H9 (cell line): ENCODE measurements around the gene TLK2. TPM values are rescaled to one million over a fixed set of nuclear protein-coding genes. Genes with fewer than 3 reads are reported as not detected.
"Not testable (repeated sequence)": the region's sequence is repeated elsewhere in the genome, so short reads cannot be mapped to it uniquely, and the experiment has no call there.

Experiments used
- DNase-seq: peaks from one replicate; pipeline ENCODE4 v3.0.0-alpha.2; 2017
- H2AFZ ChIP-seq: one replicate; pipeline ENCODE4 v1.6.1; 2013; ENCODE audit warnings: mild to moderate bottlenecking, low read length, control low read depth, moderate library complexity
- H2AK5ac ChIP-seq: 2 replicates; pipeline ENCODE4 v1.6.1; 2013; ENCODE audit warnings: low read length, control low read depth, mixed read lengths; ENCODE audit not compliant: insufficient read length
- H2BK120ac ChIP-seq: one replicate; pipeline ENCODE4 v1.6.1; 2013; ENCODE audit warnings: low read depth, mild to moderate bottlenecking, low read length, control low read depth, inconsistent platforms; ENCODE audit not compliant: poor library complexity, severe bottlenecking
- H2BK12ac ChIP-seq: 2 replicates; pipeline ENCODE4 v1.6.1; 2013; ENCODE audit warnings: low read length, control low read depth, mixed read lengths, low read depth; ENCODE audit not compliant: insufficient read length
- H2BK15ac ChIP-seq: 2 replicates; pipeline ENCODE4 v1.6.1; 2013; ENCODE audit warnings: low read depth, low read length, control low read depth
- H2BK20ac ChIP-seq: one replicate; pipeline ENCODE4 v1.6.1; 2013; ENCODE audit warnings: low read depth, mild to moderate bottlenecking, low read length, control low read depth, inconsistent platforms; ENCODE audit not compliant: poor library complexity, severe bottlenecking
- H2BK5ac ChIP-seq: 2 replicates; pipeline ENCODE4 v1.6.1; 2013; ENCODE audit warnings: low read length, control low read depth, mixed read lengths; ENCODE audit not compliant: insufficient read length
- H3K14ac ChIP-seq: 2 replicates; pipeline ENCODE4 v1.6.1; 2013; ENCODE audit warnings: low read length, control low read depth; ENCODE audit not compliant: insufficient read depth
- H3K18ac ChIP-seq: 2 replicates; pipeline ENCODE4 v1.6.1; 2013; ENCODE audit warnings: low read depth, mild to moderate bottlenecking, mixed read lengths, low read length, control low read depth; ENCODE audit not compliant: insufficient read length
- H3K23ac ChIP-seq: 2 replicates; pipeline ENCODE4 v1.6.1; 2013; ENCODE audit warnings: low read length, control low read depth, mixed read lengths, low read depth; ENCODE audit not compliant: insufficient read length
- H3K23me2 ChIP-seq: 2 replicates; pipeline ENCODE4 v1.6.1; 2013; ENCODE audit warnings: low read depth, mild to moderate bottlenecking, mixed read lengths, low read length, control low read depth; ENCODE audit not compliant: insufficient read length, poor library complexity, severe bottlenecking
- H3K27ac ChIP-seq: 2 replicates; pipeline ENCODE4 v1.5.1; 2013; ENCODE audit warnings: low read length, control low read depth, mixed read lengths, low read depth; ENCODE audit not compliant: insufficient read length
- H3K27me3 ChIP-seq: 2 replicates; pipeline ENCODE4 v1.6.1; 2013; ENCODE audit warnings: low read length, control low read depth, inconsistent platforms; ENCODE audit not compliant: insufficient read depth
- H3K4ac ChIP-seq: 2 replicates; pipeline ENCODE4 v1.6.1; 2013; ENCODE audit warnings: low read depth, mild to moderate bottlenecking, control low read depth, inconsistent platforms, low read length, moderate library complexity
- H3K4me1 ChIP-seq: 2 replicates; pipeline ENCODE4 v1.6.1; 2013; ENCODE audit warnings: low read length, control low read depth, inconsistent platforms; ENCODE audit not compliant: insufficient read depth
- H3K4me2 ChIP-seq: 2 replicates; pipeline ENCODE4 v1.6.1; 2013; ENCODE audit warnings: low read length, control low read depth, mixed read lengths; ENCODE audit not compliant: insufficient read length, insufficient read depth
- H3K56ac ChIP-seq: 2 replicates; pipeline ENCODE4 v1.6.1; 2013; ENCODE audit warnings: low read depth, mild to moderate bottlenecking, mixed read lengths, low read length, control low read depth; ENCODE audit not compliant: insufficient read length
- H3K79me1 ChIP-seq: 2 replicates; pipeline ENCODE4 v1.6.1; 2013; ENCODE audit warnings: low read depth, mild to moderate bottlenecking, moderate library complexity, low read length, control low read depth, inconsistent platforms; ENCODE audit not compliant: insufficient read depth, poor library complexity, severe bottlenecking
- H3K79me2 ChIP-seq: 2 replicates; pipeline ENCODE4 v1.6.1; 2013; ENCODE audit warnings: low read length, control low read depth, inconsistent platforms; ENCODE audit not compliant: insufficient read depth
- H3K9ac ChIP-seq: 2 replicates; pipeline ENCODE4 v1.6.1; 2013; ENCODE audit warnings: low read length, control low read depth, mixed read lengths; ENCODE audit not compliant: insufficient read length; ENCODE audit errors: extremely low read depth
- H3K9me3 ChIP-seq: one replicate; pipeline ENCODE4 v1.6.1; 2013; ENCODE audit warnings: low read depth, low read length, inconsistent platforms; ENCODE audit not compliant: control insufficient read depth
- H3T11ph ChIP-seq: one replicate; pipeline ENCODE4 v1.6.1; 2013; ENCODE audit warnings: mild to moderate bottlenecking, low read length, control low read depth, inconsistent platforms
- H4K20me1 ChIP-seq: one replicate; pipeline ENCODE4 v1.6.1; 2013; ENCODE audit not compliant: control insufficient read depth, insufficient read length, insufficient read depth
- H4K5ac ChIP-seq: 2 replicates; pipeline ENCODE4 v1.6.1; 2013; ENCODE audit warnings: low read depth, mild to moderate bottlenecking, mixed read lengths, low read length, control low read depth; ENCODE audit not compliant: insufficient read length
- H4K8ac ChIP-seq: replicated peaks from 2 replicates; pipeline ENCODE4 v1.6.1; 2013; ENCODE audit warnings: low read length, control low read depth, mixed read lengths, low read depth; ENCODE audit not compliant: insufficient read length
- H4K91ac ChIP-seq: 2 replicates; pipeline ENCODE4 v1.6.1; 2013; ENCODE audit warnings: low read depth, mild to moderate bottlenecking, moderate library complexity, mixed read lengths, low read length, control low read depth; ENCODE audit not compliant: insufficient read length
- H3K27ac Mint-ChIP-seq, 3 experiments: 2 replicates in 2 of 3; 3 replicates in 1 of 3; pipeline ENCODE4 v1.8.0; 2020 to 2021; ENCODE audit warnings: mixed read lengths in 3 of 3, mild to moderate bottlenecking in 1 of 3, moderate library complexity in 1 of 3
- H3K27me3 Mint-ChIP-seq: 2 replicates; pipeline ENCODE4 v1.8.0; 2021; ENCODE audit warnings: low read depth, mild to moderate bottlenecking, moderate library complexity, mixed read lengths
- H3K36me3 Mint-ChIP-seq, 3 experiments: 2 replicates in 2 of 3; 3 replicates in 1 of 3; pipeline ENCODE4 v1.8.0; 2020 to 2021; ENCODE audit warnings: low read depth in 3 of 3, mixed read lengths in 3 of 3; ENCODE audit not compliant: insufficient read depth in 1 of 3
- H3K4me1 Mint-ChIP-seq, 2 experiments: 2 replicates each; pipeline ENCODE4 v1.8.0; 2020; ENCODE audit warnings: mixed read lengths in 2 of 2
- H3K4me3 Mint-ChIP-seq, 2 experiments: 2 replicates in 1 of 2; 3 replicates in 1 of 2; pipeline ENCODE4 v1.8.0; 2020 to 2021; ENCODE audit warnings: mild to moderate bottlenecking in 2 of 2, mixed read lengths in 2 of 2, moderate library complexity in 1 of 2
- H3K9me3 Mint-ChIP-seq, 2 experiments: 2 replicates in 1 of 2; 3 replicates in 1 of 2; pipeline ENCODE4 v1.8.0; 2020; ENCODE audit warnings: mild to moderate bottlenecking in 2 of 2, mixed read lengths in 2 of 2, moderate library complexity in 1 of 2
- WGBS: extraction: QIAGEN DNeasy Blood & Tissue Kit; methylation state at CpG from one replicate; pipeline ENCODE4 v1.1.7; 2013; ENCODE audit warnings: missing lambda C conversion rate, low lambda C conversion rate, mixed read lengths; ENCODE audit not compliant: insufficient read length; ENCODE audit errors: extremely low coverage; 5-methylcytosine and 5-hydroxymethylcytosine counted together
- total RNA-seq: library from RNA; stranded (reverse); gene quantifications from 2 replicates; pipeline ENCODE4 v1.2.1, GENCODE V29; 2021

TLK2 gene
- total RNA-seq, 1 experiment from 2014 or later = 63.7 TPM

- not testable (repeated sequence) for H2AFZ ChIP-seq, H2BK5ac ChIP-seq, H3K4ac ChIP-seq, H4K20me1 ChIP-seq, H3K27me3 Mint-ChIP-seq, H3K23me2 ChIP-seq, H2BK120ac ChIP-seq, H3K4me1 Mint-ChIP-seq, DNase-seq, H2BK15ac ChIP-seq, H3K14ac ChIP-seq, H3K23ac ChIP-seq, H3T11ph ChIP-seq, H3K79me1 ChIP-seq, H3K18ac ChIP-seq, H3K4me3 Mint-ChIP-seq, H4K5ac ChIP-seq, H3K4me2 ChIP-seq, H4K8ac ChIP-seq, H2BK12ac ChIP-seq, H2BK20ac ChIP-seq, H3K27ac ChIP-seq, H2AK5ac ChIP-seq, H3K9me3 Mint-ChIP-seq, H3K4me1 ChIP-seq, H3K9me3 ChIP-seq, H3K9ac ChIP-seq, H4K91ac ChIP-seq, H3K79me2 ChIP-seq, H3K56ac ChIP-seq, H3K27me3 ChIP-seq
- WGBS = no CpG with 5 or more reads among the region's 3 CpGs
- peak overlapping the region in 2 of 3 experiments; percentile 19 to 65; a peak in 5 of 7 replicates for H3K27ac Mint-ChIP-seq
- H3K36me3 Mint-ChIP-seq = peaks cover 0 to 10% (median 6%) of the 10 kb centered on the region in 3 experiments; a peak in 2 of 7 replicates
These were observed 31.7 kb downstream of the TLK2 start for GRCh38 chr17:62510247-62510819.

DNA sequence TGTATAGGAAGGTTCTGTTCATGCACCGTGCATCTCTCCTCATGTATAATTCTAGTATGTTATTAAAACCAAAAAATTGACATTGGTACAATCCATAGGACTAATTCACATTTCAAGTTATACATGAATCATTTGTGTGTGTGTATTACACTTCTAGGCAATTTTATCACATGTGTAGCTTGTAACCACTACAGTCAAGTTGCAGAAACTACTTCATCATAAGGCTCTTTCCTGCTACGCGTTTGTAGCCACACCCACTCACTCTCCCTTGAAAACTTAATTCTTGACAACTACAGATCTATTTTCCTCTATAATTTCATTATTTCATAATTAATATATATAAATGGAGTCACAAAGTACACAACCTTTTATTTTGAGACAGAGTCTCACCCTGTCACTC, 32.4 kb downstream of the TLK2 start:
- not testable (repeated sequence) for H3K4me3 Mint-ChIP-seq, H3K23ac ChIP-seq, H3K9ac ChIP-seq, H3K27me3 Mint-ChIP-seq, H3K4me2 ChIP-seq, H3K4ac ChIP-seq, H3K56ac ChIP-seq, H3K27me3 ChIP-seq, H4K20me1 ChIP-seq, H3K14ac ChIP-seq, H3K79me2 ChIP-seq, H4K8ac ChIP-seq, H2AFZ ChIP-seq, H3K27ac ChIP-seq, H4K5ac ChIP-seq, DNase-seq, H3K9me3 ChIP-seq, H2BK120ac ChIP-seq, H2BK12ac ChIP-seq, H3K23me2 ChIP-seq, H3K79me1 ChIP-seq, H4K91ac ChIP-seq, H3T11ph ChIP-seq, H2BK20ac ChIP-seq, H2BK5ac ChIP-seq, H2AK5ac ChIP-seq, H3K4me1 ChIP-seq, H3K18ac ChIP-seq, H3K9me3 Mint-ChIP-seq, H2BK15ac ChIP-seq, H3K27ac Mint-ChIP-seq, H3K4me1 Mint-ChIP-seq
- WGBS = no CpG with 5 or more reads among the region's 3 CpGs
- H3K36me3 Mint-ChIP-seq = peaks cover 2 to 10% (median 6%) of the 10 kb centered on the region in 3 experiments; a peak in 2 of 7 replicates
